Keratinocyte (primary cell): ENCODE data around the gene BASP1. TPM values are rescaled to one million over a fixed set of nuclear protein-coding genes. Genes with fewer than 3 reads are reported as not detected.

Experiments
- DNase-seq: peaks from one replicate; pipeline ENCODE4 v3.0.0-alpha.2; 2011; ENCODE audit warnings: low read depth, missing footprints, low spot score
- FAIRE-seq: peaks from 2 replicates; lab custom pipeline; 2011; peaks lifted over from hg19 to GRCh38; lab: Jason Lieb, UNC
- H2AFZ ChIP-seq: 2 replicates; pipeline ENCODE4 v1.6.0; 2012; ENCODE audit warnings: low read length, control low read depth, inconsistent platforms; ENCODE audit not compliant: control insufficient read depth
- H3K27ac ChIP-seq: 2 replicates; pipeline ENCODE4 v1.5.1; 2011; ENCODE audit warnings: low read length; ENCODE audit not compliant: control insufficient read depth, insufficient read depth
- H3K27me3 ChIP-seq: 3 replicates; pipeline ENCODE4 v1.6.0; 2011; ENCODE audit warnings: low read length; ENCODE audit not compliant: control insufficient read depth, insufficient read depth; ENCODE audit errors: extremely low read depth
- H3K36me3 ChIP-seq, 2 experiments: 2 replicates in 1 of 2; 3 replicates in 1 of 2; pipeline ENCODE4 v1.5.1; 2011; ENCODE audit warnings: low read length in 2 of 2, mild to moderate bottlenecking in 1 of 2; ENCODE audit not compliant: control insufficient read depth in 2 of 2, insufficient read depth in 2 of 2; ENCODE audit errors: extremely low read depth in 1 of 2
- H3K4me1 ChIP-seq: 3 replicates; pipeline ENCODE4 v1.5.1; 2011; ENCODE audit warnings: low read length; ENCODE audit not compliant: control insufficient read depth, insufficient read depth; ENCODE audit errors: extremely low read depth
- H3K4me2 ChIP-seq: 3 replicates; pipeline ENCODE4 v1.6.0; 2011; ENCODE audit warnings: low read depth, low read length; ENCODE audit not compliant: control insufficient read depth, insufficient read depth; ENCODE audit errors: extremely low read depth
- H3K4me3 ChIP-seq, 3 experiments: fragments of 200-600 bp in 1 of 3; sonication (generic) in 1 of 3; 2 replicates in 2 of 3; 3 replicates in 1 of 3; pipeline ENCODE4 v1.5.1; 2011 to 2016; ENCODE audit warnings: low read length in 3 of 3, mild to moderate bottlenecking in 3 of 3, control low read depth in 2 of 3, inconsistent platforms in 1 of 3, low read depth in 1 of 3, mixed read lengths in 1 of 3, mixed run types in 1 of 3, moderate library complexity in 1 of 3; ENCODE audit not compliant: control insufficient read depth in 2 of 3, insufficient read depth in 2 of 3; ENCODE audit errors: extremely low read depth in 1 of 3
- H3K79me2 ChIP-seq: 2 replicates; pipeline ENCODE4 v1.6.0; 2012; ENCODE audit warnings: low read length; ENCODE audit not compliant: control insufficient read depth, insufficient read depth
- H3K9ac ChIP-seq: 3 replicates; pipeline ENCODE4 v1.6.0; 2011; ENCODE audit warnings: low read length; ENCODE audit not compliant: control insufficient read depth, insufficient read depth; ENCODE audit errors: extremely low read depth
- H3K9me1 ChIP-seq: 3 replicates; pipeline ENCODE4 v1.6.0; 2011; ENCODE audit warnings: low read length; ENCODE audit not compliant: control insufficient read depth, insufficient read depth; ENCODE audit errors: extremely low read depth
- H3K9me3 ChIP-seq: 2 replicates; pipeline ENCODE4 v1.5.1; 2012; ENCODE audit warnings: low read depth, low read length; ENCODE audit not compliant: control insufficient read depth
- H4K20me1 ChIP-seq: 3 replicates; pipeline ENCODE4 v1.6.0; 2011; ENCODE audit warnings: low read length; ENCODE audit not compliant: control insufficient read depth, insufficient read depth; ENCODE audit errors: extremely low read depth
- CTCF ChIP-seq, 3 experiments: IDR thresholded peaks in 1 of 3; conservative IDR thresholded peaks in 1 of 3; optimal IDR thresholded peaks in 1 of 3; 2 replicates in 2 of 3; 3 replicates in 1 of 3; pipeline versions ENCODE3 to v1.5.1; 2011; ENCODE audit warnings: low read length in 3 of 3, mild to moderate bottlenecking in 3 of 3, moderate library complexity in 2 of 3, control low read depth in 1 of 3, inconsistent platforms in 1 of 3; ENCODE audit not compliant: insufficient read depth in 2 of 3; ENCODE audit errors: extremely low read depth in 1 of 3
- EZH2 ChIP-seq: IDR thresholded peaks from one replicate; pipeline ENCODE4 v1.6.1; 2012; ENCODE audit warnings: inconsistent platforms, mild to moderate bottlenecking, low read length, moderate library complexity
- dilution Hi-C: fragments of 300-500 bp; cut with MboI; formaldehyde crosslinking; loops from one replicate; pipeline ENCODE4 v1.7.0; 2020; ENCODE audit warnings: low sequenced_read_pairs; ENCODE audit not compliant: extremely low pct_ligation_motif_present
- polyA plus RNA-seq, 5 experiments: library from polyadenylated mRNA; depleted of rRNA in 3 of 5; stranded (reverse) in 3 of 5; stranded (forward) in 1 of 5; unstranded in 1 of 5; fragments of >200 nt; gene quantifications; 1 replicate in 1 of 5; 2 replicates in 3 of 5; 3 replicates in 1 of 5; pipeline versions ENCODE4 v1.2.1 to v1.2.3, GENCODE V29; 2011 to 2012; ENCODE audit warnings: missing spikeins in 2 of 5, low read depth in 1 of 5, low replicate concordance in 1 of 5

Gene BASP1
- polyA plus RNA-seq, 1 donor (not counting 4 experiments of a cell fraction or from before 2014, with no cell fraction given) = 127 TPM

- Histone ChIP-seq H2AFZ (no peak overlapping the region), H3K9ac (no peak overlapping the region), H3K4me2 (no peak overlapping the region), H3K79me2 (no peaks in the 10 kb centered on the region), H3K36me3 (no peaks in the 10 kb centered on the region), H3K9me1 (no peaks in the 10 kb centered on the region), H3K9me3 (no peaks in the 10 kb centered on the region), H3K27ac (no peak overlapping the region), H3K4me3 (no peak overlapping the region), H3K4me1 (no peaks in the 10 kb centered on the region), H4K20me1 (no peaks in the 10 kb centered on the region), H3K27me3 (no peaks in the 10 kb centered on the region)
- FAIRE-seq (no peak), DNase-seq (no peak)
- dilution Hi-C loops = no loop called here
- TF ChIP-seq CTCF (optimal IDR thresholded peaks at IDR 0.05 in 1 of 3, IDR thresholded peaks at IDR 0.05 in 1 of 3, conservative IDR thresholded peaks at IDR 0.05 in 1 of 3; ENCODE audit: extremely low read depth in 1 of 3, insufficient read depth in 2 of 3, low read length in 3 of 3) (no peak), EZH2 (no peak)
These were observed 75.1 kb downstream of the BASP1 start for GRCh38 chr5:17292434-17293015.

- dilution Hi-C loops = no loop called here
- no peak overlapping the region for H3K9ac ChIP-seq
- FAIRE-seq = no peak
These were observed 77.3 kb downstream of the BASP1 start for GRCh38 chr5:17294639-17295311.

More at GRCh38 chr5:17294639-17295311, 77.3 kb downstream of the BASP1 start:
- Histone ChIP-seq H4K20me1 (no peaks in the 10 kb centered on the region), H3K4me1 (no peaks in the 10 kb centered on the region), H3K4me2 (no peak overlapping the region), H3K9me1 (no peaks in the 10 kb centered on the region), H3K27ac (no peak overlapping the region), H3K27me3 (no peaks in the 10 kb centered on the region), H3K4me3 (no peak overlapping the region), H3K36me3 (no peaks in the 10 kb centered on the region), H3K79me2 (no peaks in the 10 kb centered on the region), H3K9me3 (no peaks in the 10 kb centered on the region), H2AFZ (no peak overlapping the region)
- TF ChIP-seq CTCF (optimal IDR thresholded peaks at IDR 0.05 in 1 of 3, IDR thresholded peaks at IDR 0.05 in 1 of 3, conservative IDR thresholded peaks at IDR 0.05 in 1 of 3; ENCODE audit: extremely low read depth in 1 of 3, insufficient read depth in 2 of 3, low read length in 3 of 3) = no peak
- no peak for TF ChIP-seq EZH2
- no peak for DNase-seq
